ENCODE data around the gene SMPD3.

SMPD3 gene

GRCh38 chr16:68367440-68367839, 80.9 kb downstream of the SMPD3 start:
- no peak for DNase-seq

- DNase-seq, result peak; percentile 66
Measured at GRCh38 chr16:68367030-68367429, 81.3 kb downstream of the SMPD3 start.

GRCh38 chr16:68366062-68366461, 82.2 kb downstream of the SMPD3 start:
- DNase-seq, result no peak

GRCh38 chr16:68365167-68365817, 83.0 kb downstream of the SMPD3 start:
- DNase-seq, result no peak

GRCh38 chr16:68364561-68364998, 83.7 kb downstream of the SMPD3 start:
- DNase-seq, result no peak

- no peak for DNase-seq
Measured at GRCh38 chr16:68363658-68364521, 84.4 kb downstream of the SMPD3 start.

GRCh38 chr16:68362947-68363657, 85.2 kb downstream of the SMPD3 start:
- DNase-seq, result no peak

GRCh38 chr16:68362262-68362913, 85.9 kb downstream of the SMPD3 start:
- no peak for DNase-seq

GRCh38 chr16:68361485-68361884, 86.8 kb downstream of the SMPD3 start:
- no peak for DNase-seq

GRCh38 chr16:68360956-68361355, 87.4 kb downstream of the SMPD3 start:
- no peak for DNase-seq

- DNase-seq, result no peak
Measured at GRCh38 chr16:68360547-68360946, 87.8 kb downstream of the SMPD3 start.

GRCh38 chr16:68359398-68360191, 88.7 kb downstream of the SMPD3 start:
- no peak for DNase-seq

GRCh38 chr16:68358951-68359350, 89.4 kb downstream of the SMPD3 start:
- no peak for DNase-seq

GRCh38 chr16:68357923-68358322, 90.4 kb downstream of the SMPD3 start:
- no peak for DNase-seq

GRCh38 chr16:68357521-68357922, 90.8 kb downstream of the SMPD3 start:
- no peak for DNase-seq

- DNase-seq, result no peak
Measured at GRCh38 chr16:68356919-68357286, 91.4 kb downstream of the SMPD3 start.

GRCh38 chr16:68356249-68356918, 91.9 kb downstream of the SMPD3 start:
- DNase-seq, result peak; percentile 79

- DNase-seq, result no peak
Measured at GRCh38 chr16:68355447-68356248, 92.7 kb downstream of the SMPD3 start.

GRCh38 chr16:68354816-68355215, 93.5 kb downstream of the SMPD3 start:
- no peak for DNase-seq

GRCh38 chr16:68353366-68353765, 94.9 kb downstream of the SMPD3 start:
- no peak for DNase-seq

- no peak for DNase-seq
Measured at GRCh38 chr16:68351991-68352431, 96.3 kb downstream of the SMPD3 start.
